Measurements from ENCODE around the gene LSM4. TPM values are rescaled to one million over a fixed set of nuclear protein-coding genes. Genes with fewer than 3 reads are reported as not detected.
"Not testable (repeated sequence)": the region's sequence is repeated elsewhere in the genome, so short reads cannot be mapped to it uniquely, and the experiment has no call there.

LSM4 gene
- total RNA-seq, 6 experiments from 2014 or later, result 37.6 to 139 (median 47.3) TPM

DNA sequence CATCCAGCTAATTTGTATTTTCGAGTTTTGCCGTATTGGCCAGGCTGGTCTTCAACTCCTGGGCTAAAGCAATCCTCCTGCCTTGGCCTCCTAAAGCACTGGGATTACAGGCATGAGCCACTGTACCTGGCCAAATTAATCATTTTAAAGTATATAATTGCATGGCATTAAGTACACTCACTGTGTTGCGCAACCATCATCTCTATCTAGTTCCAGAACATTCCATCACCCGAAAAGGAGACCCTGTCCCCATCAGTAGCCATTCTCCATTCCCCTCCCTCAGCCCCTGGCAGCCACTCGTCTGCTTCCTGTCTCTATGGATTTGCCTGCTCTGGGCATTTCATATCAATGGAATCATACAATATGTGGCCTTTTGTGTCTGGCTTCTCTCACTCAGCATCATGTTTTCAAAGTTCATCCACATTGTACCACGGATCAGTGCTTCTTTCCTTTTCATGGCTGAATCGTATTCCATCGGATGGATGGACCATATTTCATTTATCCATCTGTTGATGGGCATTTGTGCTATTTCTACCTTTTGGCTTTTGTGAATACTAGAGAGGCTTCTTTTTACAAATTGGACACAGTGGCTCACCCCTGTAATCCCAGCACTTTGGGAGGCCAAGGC is 30.6 kb upstream of the LSM4 start:
- no peaks in the 10 kb centered on the region for H3K9me3 ChIP-seq
- WGBS (ENCODE audit: insufficient coverage, low coverage, low lambda C conversion rate, missing lambda C conversion rate), result 88% methylated on average over 7 of the region's 8 CpGs
- intact Hi-C loops (cut with DNase I), result loop anchor here in 1 of 2 donors (5.0 kb wide), 1 partner anchor 59 kb away; no protein-coding TSS in a partner anchor
- ATAC-seq, result no peak
- no peaks in the 10 kb centered on the region for H3K27me3 ChIP-seq
- H3K4me1 ChIP-seq, result peaks cover 0 to 18% (median 5%) of the 10 kb centered on the region in 4 donors
- TF ChIP-seq, protein P1, sequence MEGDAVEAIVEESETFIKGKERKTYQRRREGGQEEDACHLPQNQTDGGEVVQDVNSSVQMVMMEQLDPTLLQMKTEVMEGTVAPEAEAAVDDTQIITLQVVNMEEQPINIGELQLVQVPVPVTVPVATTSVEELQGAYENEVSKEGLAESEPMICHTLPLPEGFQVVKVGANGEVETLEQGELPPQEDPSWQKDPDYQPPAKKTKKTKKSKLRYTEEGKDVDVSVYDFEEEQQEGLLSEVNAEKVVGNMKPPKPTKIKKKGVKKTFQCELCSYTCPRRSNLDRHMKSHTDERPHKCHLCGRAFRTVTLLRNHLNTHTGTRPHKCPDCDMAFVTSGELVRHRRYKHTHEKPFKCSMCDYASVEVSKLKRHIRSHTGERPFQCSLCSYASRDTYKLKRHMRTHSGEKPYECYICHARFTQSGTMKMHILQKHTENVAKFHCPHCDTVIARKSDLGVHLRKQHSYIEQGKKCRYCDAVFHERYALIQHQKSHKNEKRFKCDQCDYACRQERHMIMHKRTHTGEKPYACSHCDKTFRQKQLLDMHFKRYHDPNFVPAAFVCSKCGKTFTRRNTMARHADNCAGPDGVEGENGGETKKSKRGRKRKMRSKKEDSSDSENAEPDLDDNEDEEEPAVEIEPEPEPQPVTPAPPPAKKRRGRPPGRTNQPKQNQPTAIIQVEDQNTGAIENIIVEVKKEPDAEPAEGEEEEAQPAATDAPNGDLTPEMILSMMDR (IDR thresholded peaks at IDR 0.05), result no peak
- no peak for TF ChIP-seq POLR2A (IDR thresholded peaks at IDR 0.05)
- H3K27ac ChIP-seq, result no peak overlapping the region
- H3K36me3 ChIP-seq, result peaks cover 0 to 40% (median 12%) of the 10 kb centered on the region in 4 donors
- H3K4me3 ChIP-seq, result no peak overlapping the region
- no peak for DNase-seq

DNA sequence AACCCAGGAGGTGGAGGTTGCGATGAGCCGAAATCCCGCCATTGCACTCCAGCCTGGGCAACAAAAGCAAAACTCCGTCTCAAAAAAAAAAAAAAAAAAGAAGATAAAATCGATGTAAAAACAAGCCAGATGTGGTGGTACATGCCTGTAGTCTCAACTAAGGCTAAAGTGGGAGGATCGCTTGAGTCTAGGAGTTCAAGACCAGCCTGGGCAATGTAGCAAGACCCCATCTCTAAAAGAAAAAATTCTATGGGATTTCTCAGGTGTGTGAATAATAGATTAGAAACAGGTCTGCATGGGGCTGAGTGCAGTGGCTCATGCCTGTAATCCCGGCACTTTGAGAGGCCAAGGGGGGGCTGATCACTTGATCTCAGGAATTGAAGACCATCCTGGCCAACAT is 28.7 kb upstream of the LSM4 start:
- DNase-seq, result no peak
- WGBS (ENCODE audit: insufficient coverage, low coverage, low lambda C conversion rate, missing lambda C conversion rate), result 90% methylated on average over 6 of the region's 7 CpGs
- TF ChIP-seq POLR2A (IDR thresholded peaks at IDR 0.05), result no peak
- TF ChIP-seq, protein P1 (IDR thresholded peaks at IDR 0.05), result no peak
- no peak for ATAC-seq
- Histone ChIP-seq H3K9me3 (no peaks in the 10 kb centered on the region), H3K4me1 (peaks cover 0 to 3% (median 0%) of the 10 kb centered on the region in 4 donors), H3K27ac (no peak overlapping the region), H3K4me3 (no peak overlapping the region), H3K36me3 (peaks cover 0 to 25% (median 7%) of the 10 kb centered on the region in 4 donors), H3K27me3 (no peaks in the 10 kb centered on the region)
- intact Hi-C loops (cut with DNase I), result loop anchor here in 1 of 2 donors (5.0 kb wide), 1 partner anchor 61 kb away; no protein-coding TSS in a partner anchor

DNA sequence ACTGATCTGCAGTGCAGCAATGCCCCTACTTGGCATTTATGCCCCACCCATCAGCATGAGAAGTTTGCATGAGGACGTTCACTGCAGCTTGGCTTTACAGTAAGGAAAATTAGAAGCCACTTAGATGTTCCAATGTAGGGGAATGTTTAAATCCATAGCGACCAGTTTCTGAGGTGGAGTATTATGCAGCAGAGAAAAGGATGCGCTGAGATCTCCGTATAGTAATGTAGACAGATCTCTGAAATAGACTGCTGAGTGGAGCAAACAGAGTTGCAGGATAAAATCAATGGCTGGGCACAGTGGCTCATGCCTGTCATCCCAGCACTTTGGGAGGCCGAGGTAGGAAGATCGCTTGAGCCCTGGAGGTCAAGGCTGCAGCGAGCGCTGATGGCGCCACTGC is 27.6 kb upstream of the LSM4 start:
- Histone ChIP-seq H3K4me3 (no peak overlapping the region), H3K27ac (no peak overlapping the region), H3K4me1 (no peaks in the 10 kb centered on the region), H3K27me3 (no peaks in the 10 kb centered on the region), H3K36me3 (peaks cover 0 to 16% (median 3%) of the 10 kb centered on the region in 4 donors), H3K9me3 (no peaks in the 10 kb centered on the region)
- WGBS (ENCODE audit: insufficient coverage, low coverage, low lambda C conversion rate, missing lambda C conversion rate), result 69% methylated on average over 4 of the region's 9 CpGs
- intact Hi-C loops (cut with DNase I), result loop anchor here in 1 of 2 donors (5.0 kb wide), 1 partner anchor 62 kb away; no protein-coding TSS in a partner anchor
- DNase-seq (no peak), ATAC-seq (no peak)
- TF ChIP-seq, protein P1 (IDR thresholded peaks at IDR 0.05), result no peak
- no peak for TF ChIP-seq POLR2A (IDR thresholded peaks at IDR 0.05)

DNA sequence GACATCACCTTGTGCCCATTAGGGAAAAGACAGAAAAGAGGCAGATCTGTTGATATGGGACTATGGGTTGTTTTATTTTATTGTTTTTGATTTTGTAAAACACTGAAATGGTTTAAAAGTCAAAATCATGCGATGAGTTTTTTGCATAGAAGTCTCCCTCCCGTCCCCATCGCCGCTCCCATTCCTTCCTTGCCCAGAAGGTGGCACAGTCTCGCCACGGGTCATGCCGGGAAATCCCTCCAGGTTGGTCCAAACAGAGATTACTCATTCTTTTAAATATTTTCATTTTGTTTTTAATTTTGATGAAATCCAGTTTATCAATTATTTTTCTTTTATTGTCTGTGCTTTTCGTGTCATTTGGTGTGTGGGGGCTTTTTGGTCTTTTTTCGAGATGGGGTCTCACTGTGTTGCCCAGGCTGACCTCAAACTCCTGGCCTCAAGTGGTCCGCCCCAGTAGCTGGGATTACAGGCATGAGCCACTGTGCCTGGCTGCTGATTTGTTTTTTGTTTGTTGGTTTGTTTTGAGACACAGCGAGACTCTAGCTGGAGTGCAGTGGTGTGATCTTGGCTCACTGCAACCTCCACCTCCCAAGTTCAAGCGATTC is 26.8 kb upstream of the LSM4 start:
- Histone ChIP-seq H3K36me3 (peaks cover 0 to 22% (median 5%) of the 10 kb centered on the region in 4 donors), H3K27ac (no peak overlapping the region), H3K27me3 (no peaks in the 10 kb centered on the region), H3K4me1 (no peaks in the 10 kb centered on the region), H3K4me3 (no peak overlapping the region), H3K9me3 (no peaks in the 10 kb centered on the region)
- 30% methylated on average over 10 of the region's 12 CpGs for WGBS (ENCODE audit: insufficient coverage, low coverage, low lambda C conversion rate, missing lambda C conversion rate)
- peak; percentile 71 to 88 (median 78) for ATAC-seq
- intact Hi-C loops (cut with DNase I), result loop anchor here in 1 of 2 donors (5.0 kb wide), 1 partner anchor 63 kb away; no protein-coding TSS in a partner anchor
- no peak for TF ChIP-seq POLR2A (IDR thresholded peaks at IDR 0.05)
- TF ChIP-seq, protein P1 (IDR thresholded peaks at IDR 0.05), result peak; percentile 65 to 85 (median 79)
- DNase-seq, result peak in 2 of 3 donors; percentile 64

DNA sequence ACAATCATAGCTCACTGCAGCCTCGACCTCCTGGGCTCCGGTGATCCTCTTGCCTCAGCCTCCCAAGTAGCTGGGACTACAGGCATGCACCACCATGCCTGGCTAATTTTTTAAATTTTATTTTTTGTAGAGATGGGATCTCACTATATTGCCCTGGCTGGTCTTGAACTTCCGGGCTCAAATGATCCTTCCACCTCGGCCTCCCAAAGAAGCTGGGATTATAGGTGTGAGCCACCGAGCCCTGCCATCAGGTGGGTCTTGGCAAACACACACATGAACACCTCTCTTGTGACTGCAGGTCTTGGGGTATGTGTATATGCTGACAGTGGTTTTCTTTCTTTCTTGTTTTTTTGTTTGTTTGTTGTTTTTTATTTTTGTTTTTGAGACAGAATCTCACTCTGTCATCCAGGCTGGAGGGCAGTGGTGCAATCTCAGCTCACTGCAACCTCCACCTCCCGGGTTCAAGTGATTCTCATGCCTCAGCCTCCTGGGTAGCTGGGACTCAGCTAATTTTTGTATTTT is 26.0 kb upstream of the LSM4 start:
- DNase-seq; H3K4me1 ChIP-seq; H3K27me3 ChIP-seq; H3K4me3 ChIP-seq; ATAC-seq; H3K9me3 ChIP-seq; H3K27ac ChIP-seq; intact Hi-C loops (cut with DNase I): not testable (repeated sequence)
- WGBS (ENCODE audit: insufficient coverage, low coverage, low lambda C conversion rate, missing lambda C conversion rate), result 86% methylated on average over 5 of the region's 6 CpGs
- peaks cover 0 to 28% (median 5%) of the 10 kb centered on the region in 4 donors for H3K36me3 ChIP-seq

Data from right lobe of liver (tissue), 6 donors.